Right hindlimb (tissue), 1 donor: ENCODE measurements around the gene TNPO1.
"Not testable (repeated sequence)": the region's sequence is repeated elsewhere in the genome, so short reads cannot be mapped to it uniquely, and the experiment has no call there.

Experiments used
- DNase-seq: peaks from one replicate; pipeline ENCODE4 v3.0.0-alpha.2; 2018

TNPO1 gene

GRCh38 chr5:72855821-72856220, 39.4 kb downstream of the TNPO1 start:
- no peak for DNase-seq

GRCh38 chr5:72857396-72857795, 40.9 kb downstream of the TNPO1 start:
- no peak for DNase-seq

- no peak for DNase-seq
These were observed 42.7 kb downstream of the TNPO1 start for GRCh38 chr5:72859127-72859526.

- no peak for DNase-seq
These were observed 44.0 kb downstream of the TNPO1 start for GRCh38 chr5:72860499-72860898.

DNA sequence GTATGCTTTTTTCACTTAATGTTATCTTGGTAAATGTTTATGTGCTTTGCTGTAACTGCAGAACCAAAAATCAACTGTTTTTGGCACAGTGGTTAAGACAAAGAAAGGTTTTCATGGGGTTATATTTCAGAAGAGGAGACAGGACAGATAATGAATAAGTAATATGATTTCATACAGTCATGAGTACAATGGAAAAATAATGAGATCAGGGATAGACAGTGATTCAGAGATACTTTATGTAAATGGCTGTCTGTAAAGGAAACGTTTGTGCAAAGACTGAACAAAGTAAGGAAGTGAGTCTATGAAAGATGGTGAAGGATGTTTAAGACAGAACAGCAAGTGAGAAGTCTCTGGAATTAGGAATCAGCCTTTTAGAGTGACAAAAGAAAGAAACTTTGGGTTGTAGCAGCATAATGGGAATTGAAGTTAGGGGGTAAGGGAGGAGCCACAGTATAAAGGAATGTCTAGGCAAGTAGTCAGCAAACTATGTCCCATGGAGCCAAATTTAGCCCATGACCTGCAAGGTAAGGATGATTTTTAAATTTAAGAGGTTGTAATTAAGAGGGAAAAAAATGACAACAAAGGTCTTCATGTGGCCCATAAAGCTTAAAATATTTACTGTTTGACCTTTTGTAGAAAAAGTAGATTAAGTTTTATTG, 55.0 kb downstream of the TNPO1 start:
- no peak for DNase-seq

DNA sequence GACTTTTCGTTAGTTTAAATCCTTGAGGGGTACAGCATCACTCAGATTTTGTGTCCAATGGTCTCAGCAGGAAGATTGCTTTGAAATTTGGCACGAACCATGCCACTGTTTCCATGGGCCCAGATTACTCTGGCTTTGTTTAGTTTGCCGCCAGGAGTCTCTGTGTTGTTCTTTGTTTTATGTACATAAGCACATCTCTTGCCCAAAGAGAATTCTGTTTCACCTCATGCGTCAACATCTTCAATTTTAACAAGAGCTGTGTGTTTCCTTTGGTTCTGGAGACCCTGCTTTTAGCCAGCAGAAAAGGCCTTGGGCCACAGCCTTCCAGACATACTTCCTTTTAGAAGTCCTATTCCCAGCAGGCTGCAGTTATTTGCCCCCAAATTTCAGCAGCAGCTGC, 62.4 kb downstream of the TNPO1 start:
- no peak for DNase-seq

GRCh38 chr5:72882989-72883388, 66.5 kb downstream of the TNPO1 start:
- no peak for DNase-seq

DNA sequence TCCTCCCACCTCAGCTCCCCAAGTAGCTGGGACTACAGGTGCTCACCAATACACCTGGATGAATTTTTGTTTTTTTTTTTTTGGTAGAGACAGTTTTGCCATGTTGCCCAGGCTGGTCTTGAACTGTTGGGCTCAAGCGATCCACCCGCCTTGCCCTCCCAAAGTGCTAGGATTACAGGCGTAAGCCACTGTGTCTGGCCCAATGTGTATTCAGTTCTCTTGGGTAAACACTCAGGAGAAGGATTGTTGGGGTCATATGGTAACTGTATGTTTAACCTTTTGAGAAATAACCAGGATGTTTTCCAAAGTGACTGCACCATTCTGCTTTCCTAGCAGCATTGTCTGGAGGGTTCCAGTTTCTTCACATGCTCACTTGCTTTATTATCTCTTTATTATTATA, 67.4 kb downstream of the TNPO1 start:
- DNase-seq, result no peak

GRCh38 chr5:72884892-72885291, 68.4 kb downstream of the TNPO1 start:
- DNase-seq, result no peak

GRCh38 chr5:72885824-72886223, 69.4 kb downstream of the TNPO1 start:
- DNase-seq, result no peak

GRCh38 chr5:72888595-72888994, 72.1 kb downstream of the TNPO1 start:
- no peak for DNase-seq

- no peak for DNase-seq
These were observed 72.9 kb downstream of the TNPO1 start for GRCh38 chr5:72889324-72889723.

DNA sequence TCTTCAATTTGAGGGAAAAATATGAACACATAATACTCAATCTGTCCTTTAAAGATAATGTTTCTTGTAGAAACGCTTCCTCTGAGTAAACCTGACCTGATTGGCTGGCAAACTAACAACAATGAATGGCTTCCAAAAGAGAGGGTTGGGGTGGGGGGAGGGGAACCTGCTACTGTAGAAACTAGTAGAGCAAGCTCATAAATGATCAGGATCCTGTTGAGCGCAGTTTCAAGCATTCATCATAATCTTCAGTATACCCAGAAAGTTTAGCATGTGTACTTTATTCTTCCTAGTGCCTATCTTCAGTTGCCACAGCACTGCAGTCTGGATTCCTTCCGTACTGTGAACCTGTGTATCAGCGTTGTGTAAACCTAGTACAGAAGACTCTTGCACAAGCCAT, 76.4 kb downstream of the TNPO1 start:
- DNase-seq, result no peak

DNA sequence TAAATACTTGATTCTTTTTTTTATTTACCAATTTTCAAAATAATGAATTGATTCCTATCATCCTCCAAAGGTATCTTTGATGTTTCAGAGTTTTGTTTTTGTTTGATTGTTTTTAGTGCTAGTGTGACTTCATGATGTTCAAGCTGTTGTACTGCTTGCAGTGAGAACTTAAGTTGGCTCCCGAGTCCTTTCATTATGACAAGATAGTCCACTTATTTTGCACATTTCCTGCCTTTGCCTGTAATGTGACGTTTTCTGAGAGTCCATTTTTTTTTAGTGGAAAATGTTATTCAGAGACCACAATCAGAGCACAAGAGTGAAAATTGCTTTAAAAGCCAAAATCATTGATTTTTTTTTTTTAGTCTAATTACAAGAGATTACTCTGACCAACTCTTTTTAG, 79.3 kb downstream of the TNPO1 start:
- no peak for DNase-seq

DNA sequence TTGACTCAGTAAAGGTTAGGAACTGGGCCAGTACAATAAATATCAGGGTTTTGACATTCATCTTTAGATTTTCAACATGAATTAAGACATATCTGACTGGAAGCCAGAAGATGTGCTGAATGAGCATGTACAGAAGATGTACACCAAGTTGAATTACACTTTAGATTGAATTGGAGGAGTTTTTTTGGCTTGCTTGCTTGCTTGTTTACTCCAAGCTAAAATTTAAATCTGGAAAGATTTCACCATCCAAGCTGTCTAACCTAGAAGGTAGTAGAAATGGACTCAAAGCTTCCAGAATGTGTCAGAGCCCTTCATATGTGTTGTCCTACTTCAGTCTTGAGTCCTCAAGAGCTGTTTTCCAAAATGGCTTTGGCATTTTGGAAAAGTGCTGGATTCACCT, 90.3 kb downstream of the TNPO1 start:
- DNase-seq, result no peak

- DNase-seq, result no peak
These were observed 92.2 kb downstream of the TNPO1 start for GRCh38 chr5:72908664-72909063.

DNA sequence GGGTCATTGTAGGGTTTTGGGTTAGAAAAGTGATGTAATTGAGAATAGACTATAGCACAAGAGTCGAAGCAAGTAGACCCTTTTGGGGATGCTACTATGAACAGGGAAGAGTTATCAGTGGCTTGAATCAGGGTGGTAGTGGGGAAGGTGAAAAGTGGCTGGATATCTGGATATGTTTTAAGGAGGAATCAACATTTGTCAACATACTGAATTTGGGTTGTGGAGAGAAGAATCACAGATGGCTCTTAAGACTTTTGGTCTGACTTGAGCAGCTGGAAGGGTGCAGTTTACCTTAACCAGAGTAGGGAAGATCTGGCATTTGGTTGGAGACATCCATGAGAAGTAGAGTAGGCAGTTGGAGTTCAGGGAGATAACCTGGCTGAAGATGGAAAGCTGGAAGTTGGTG, 100.9 kb downstream of the TNPO1 start:
- no peak for DNase-seq

GRCh38 chr5:72920690-72921502, 104.4 kb downstream of the TNPO1 start:
- DNase-seq, result no peak

DNA sequence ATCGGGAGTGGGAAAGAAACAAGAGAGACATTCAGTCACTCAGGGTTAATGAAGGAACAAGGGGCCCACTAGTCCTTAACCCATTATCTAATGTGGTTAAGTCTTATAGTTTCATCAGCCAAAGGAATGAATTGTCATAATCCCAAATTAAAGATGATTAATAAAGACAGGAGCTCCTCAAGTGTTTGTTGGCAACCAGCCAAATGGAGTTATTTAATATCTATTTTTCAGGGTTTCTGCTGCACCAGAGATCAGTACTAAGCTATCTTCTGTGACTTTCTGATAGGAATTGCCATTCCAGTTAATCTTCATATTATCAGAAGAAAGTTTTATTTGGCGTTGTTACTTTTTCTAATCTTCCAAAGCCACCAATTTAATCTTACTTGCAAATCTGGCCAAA, 105.4 kb downstream of the TNPO1 start:
- no peak for DNase-seq

DNA sequence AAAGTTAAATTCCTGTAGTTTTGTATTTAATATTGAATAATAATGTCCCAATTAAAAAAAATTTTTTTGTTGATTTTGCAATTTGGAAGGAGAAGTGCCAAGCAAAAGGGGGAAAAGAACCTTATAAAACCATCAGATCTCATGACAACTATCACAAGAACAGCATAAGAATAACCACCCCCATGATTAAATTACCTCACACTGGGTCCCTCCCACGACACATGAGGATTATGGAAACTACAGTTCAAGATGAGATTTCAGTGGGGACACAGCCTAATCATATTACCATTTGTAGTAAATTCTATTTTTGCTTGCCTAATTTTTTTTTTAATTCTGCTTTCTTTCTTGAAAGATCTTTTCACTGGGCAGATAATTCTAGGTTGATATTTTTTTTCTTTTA, 106.0 kb downstream of the TNPO1 start:
- DNase-seq, result no peak

DNA sequence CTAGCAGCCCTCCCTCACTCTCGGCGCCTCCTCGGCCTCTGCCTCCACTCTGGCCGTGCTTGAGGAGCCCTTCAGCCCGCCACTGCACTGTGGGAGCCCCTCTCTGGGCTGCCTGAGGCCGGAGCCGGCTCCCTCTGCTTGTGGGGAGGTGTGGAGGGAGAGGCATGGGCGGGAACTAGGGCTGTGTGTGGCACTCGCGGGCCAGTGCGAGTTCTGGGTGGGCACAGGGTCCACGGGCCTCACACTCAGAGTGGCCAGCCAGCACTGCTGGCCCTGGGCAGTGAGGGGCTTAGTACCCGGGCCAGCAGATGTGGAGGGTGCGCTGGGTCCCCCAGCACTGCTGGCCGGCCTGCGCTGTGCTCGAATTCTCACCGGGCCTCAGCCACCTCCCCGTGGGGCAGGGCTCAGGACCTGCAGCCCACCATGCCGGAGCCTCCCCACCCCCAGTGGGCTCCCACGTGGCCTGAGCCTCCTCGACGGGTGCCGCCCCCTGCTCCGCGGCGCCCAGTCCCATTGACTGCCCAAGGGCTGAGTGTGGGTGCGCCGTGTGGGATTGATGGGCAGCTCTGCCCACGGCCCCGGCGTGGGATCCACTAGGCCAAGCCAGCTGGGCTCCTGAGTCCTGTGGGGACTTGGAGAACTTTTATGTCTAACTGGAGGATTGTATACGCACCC, 109.0 kb downstream of the TNPO1 start:
- no peak for DNase-seq

DNA sequence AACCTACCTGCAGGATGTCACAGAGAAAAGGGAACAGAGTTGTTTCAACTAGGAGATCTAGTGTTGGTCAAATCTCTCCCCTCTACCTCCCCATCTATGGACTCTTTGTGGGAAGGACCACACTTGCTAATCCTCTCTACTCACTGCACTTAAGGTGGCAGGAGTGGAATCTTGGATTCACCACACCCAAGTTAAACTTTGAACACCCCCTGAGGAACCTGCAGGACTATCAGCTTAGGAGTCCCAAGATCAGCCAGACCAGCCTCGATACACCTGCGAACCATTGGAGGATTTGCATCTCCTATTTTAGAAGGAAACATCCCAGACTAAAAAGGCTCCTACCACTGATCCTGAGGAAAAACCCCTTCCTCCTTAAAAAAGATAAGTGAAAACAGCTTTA, 116.2 kb downstream of the TNPO1 start:
- DNase-seq, result not testable (repeated sequence)

DNA sequence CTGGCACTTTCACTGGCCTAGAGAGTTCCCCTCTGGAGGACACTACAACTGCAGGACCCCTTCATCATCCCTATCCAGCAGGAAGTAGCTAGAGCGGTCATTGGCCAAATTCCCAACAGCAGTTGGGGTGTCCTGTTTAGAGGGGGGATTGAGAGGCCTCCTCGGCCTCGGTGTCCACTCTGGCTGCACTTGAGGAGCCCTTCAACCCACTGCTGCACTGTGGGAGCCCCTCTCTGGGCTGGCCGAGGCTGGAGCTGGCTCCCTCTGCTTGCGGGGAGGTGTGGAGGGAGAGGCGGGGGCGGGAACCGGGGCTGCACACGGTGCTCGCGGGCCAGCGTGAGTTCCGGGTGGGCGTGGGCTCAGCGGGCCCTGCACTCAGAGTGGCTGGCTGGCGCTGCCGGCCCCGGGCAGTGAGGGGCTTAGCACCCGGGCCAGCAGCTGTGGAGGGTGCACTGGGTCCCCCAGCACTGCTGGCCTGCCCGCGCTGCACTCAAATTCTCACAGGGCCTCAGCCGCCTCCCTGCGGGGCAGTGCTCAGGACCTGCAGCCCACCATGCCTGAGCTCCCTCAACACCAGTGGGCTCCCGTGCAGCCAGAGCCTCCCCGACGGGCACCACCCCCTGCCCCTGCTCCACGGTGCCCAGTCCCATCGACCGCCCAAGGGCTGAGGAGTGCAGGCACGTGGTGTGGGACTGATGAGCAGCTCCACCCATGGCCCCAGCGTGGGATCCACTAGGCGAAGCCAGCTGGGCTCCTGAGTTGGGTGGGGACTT, 118.7 kb downstream of the TNPO1 start:
- DNase-seq, result not testable (repeated sequence)
